GM23338 (cell line): ENCODE measurements around the gene SERPINB6. TPM values are rescaled to one million over a fixed set of nuclear protein-coding genes. Genes with fewer than 3 reads are reported as not detected.

ENCODE experiments used
- ATAC-seq: fragments of 200-7000 bp; cut with Tn5 transposase; 3 replicates; pipeline ENCODE4 v1.9.1; 2020
- DNase-seq: peaks from one replicate; pipeline ENCODE4 v3.0.0-alpha.2; 2015; ENCODE audit warnings: low spot score
- H2AFZ ChIP-seq: fragments of 200-600 bp; sonication (generic); 2 replicates; pipeline ENCODE4 v1.8.0; 2016; ENCODE audit warnings: antibody characterized with exemption, mild to moderate bottlenecking, moderate library complexity
- H3F3A ChIP-seq: fragments of 200-600 bp; sonication (generic); replicated peaks from 2 replicates; pipeline ENCODE4 v1.8.0; 2017; ENCODE audit warnings: antibody characterized with exemption, mixed run types, low read depth
- H3K27ac ChIP-seq: fragments of 200-600 bp; sonication (generic); 2 replicates; pipeline ENCODE4 v1.6.1; 2016; ENCODE audit warnings: low read depth
- H3K27me3 ChIP-seq: fragments of 200-600 bp; sonication (generic); 2 replicates; pipeline ENCODE4 v1.8.0; 2016; ENCODE audit warnings: mild to moderate bottlenecking, mixed run types, moderate library complexity; ENCODE audit not compliant: insufficient read depth
- H3K36me3 ChIP-seq: fragments of 200-600 bp; sonication (generic); 2 replicates; pipeline ENCODE4 v1.8.0; 2016; ENCODE audit warnings: mild to moderate bottlenecking; ENCODE audit not compliant: insufficient read depth
- H3K4me1 ChIP-seq: fragments of 200-600 bp; sonication (generic); 2 replicates; pipeline ENCODE4 v1.8.0; 2016; ENCODE audit warnings: mild to moderate bottlenecking, moderate library complexity; ENCODE audit not compliant: insufficient read depth
- H3K4me2 ChIP-seq: fragments of 200-600 bp; sonication (generic); 2 replicates; pipeline ENCODE4 v1.7.1; 2017; ENCODE audit warnings: mixed run types
- H3K4me3 ChIP-seq: fragments of 200-600 bp; sonication (generic); 2 replicates; pipeline ENCODE4 v1.6.1; 2016; ENCODE audit warnings: mixed run types
- H3K79me2 ChIP-seq: fragments of 200-600 bp; sonication (generic); replicated peaks from 2 replicates; pipeline ENCODE4 v1.8.0; 2017; ENCODE audit warnings: mild to moderate bottlenecking; ENCODE audit not compliant: insufficient read depth
- H3K9me2 ChIP-seq: fragments of 200-600 bp; sonication (generic); 2 replicates; pipeline ENCODE4 v1.8.0; 2017; ENCODE audit not compliant: insufficient read depth
- H4K20me1 ChIP-seq: fragments of 200-600 bp; sonication (generic); replicated peaks from 2 replicates; pipeline ENCODE4 v1.8.0; 2017; ENCODE audit warnings: mild to moderate bottlenecking; ENCODE audit not compliant: insufficient read depth
- H3K27ac Mint-ChIP-seq: 2 replicates; pipeline ENCODE4 v1.8.0; 2020; ENCODE audit warnings: inconsistent platforms, mild to moderate bottlenecking, moderate library complexity, mixed read lengths
- H3K27me3 Mint-ChIP-seq: 3 replicates; pipeline ENCODE4 v1.8.0; 2022; ENCODE audit warnings: low read depth, mild to moderate bottlenecking, moderate library complexity, mixed read lengths, inconsistent platforms; ENCODE audit not compliant: insufficient read depth, poor library complexity
- H3K36me3 Mint-ChIP-seq: 3 replicates; pipeline ENCODE4 v1.8.0; 2021; ENCODE audit warnings: low read depth, mild to moderate bottlenecking, inconsistent platforms, moderate library complexity, mixed read lengths
- H3K4me1 Mint-ChIP-seq: 3 replicates; pipeline ENCODE4 v1.8.0; 2020; ENCODE audit warnings: mild to moderate bottlenecking, inconsistent platforms, mixed read lengths
- H3K4me3 Mint-ChIP-seq: 3 replicates; pipeline ENCODE4 v1.8.0; 2021; ENCODE audit warnings: moderate library complexity, mild to moderate bottlenecking, inconsistent platforms, mixed read lengths
- H3K9me3 Mint-ChIP-seq: 3 replicates; pipeline ENCODE4 v1.8.0; 2020; ENCODE audit warnings: moderate library complexity, mild to moderate bottlenecking, inconsistent platforms, mixed read lengths
- CREB1 ChIP-seq: fragments of 250-450 bp; sonication (Bioruptor Pico); IDR thresholded peaks from 2 replicates; pipeline ENCODE4 v1.5.0; 2020; ENCODE audit warnings: low read depth, mild to moderate bottlenecking, moderate library complexity
- EZH2 ChIP-seq: fragments of 200-600 bp; sonication (generic); IDR thresholded peaks from one replicate; pipeline ENCODE4 v1.8.0; 2017; ENCODE audit warnings: antibody characterized with exemption, mild to moderate bottlenecking, low read depth; ENCODE audit not compliant: unreplicated experiment
- EZH2phosphoT487 ChIP-seq: fragments of 200-600 bp; sonication (generic); IDR thresholded peaks from one replicate; pipeline ENCODE4 v1.8.1; 2018; ENCODE audit warnings: antibody characterized with exemption; ENCODE audit not compliant: unreplicated experiment
- JUNB ChIP-seq: IDR thresholded peaks from one replicate; pipeline ENCODE4 v1.6.1; 2016; ENCODE audit warnings: antibody characterized with exemption; ENCODE audit not compliant: unreplicated experiment
- NANOG ChIP-seq: IDR thresholded peaks from 2 replicates; pipeline ENCODE4 v1.6.1; 2016; ENCODE audit warnings: antibody characterized with exemption, borderline replicate concordance
- POLR2AphosphoS5 ChIP-seq: IDR thresholded peaks from 2 replicates; pipeline ENCODE4 v1.6.1; 2016; ENCODE audit warnings: antibody characterized with exemption, low read depth
- STAT1 ChIP-seq: IDR thresholded peaks from one replicate; pipeline ENCODE4 v1.6.1; 2016; ENCODE audit warnings: antibody characterized with exemption; ENCODE audit not compliant: unreplicated experiment
- ZNF114 ChIP-seq: fragments of 250-450 bp; sonication (Bioruptor Pico); IDR thresholded peaks from 2 replicates; pipeline ENCODE4 v1.5.0; 2020; ENCODE audit warnings: mild to moderate bottlenecking, moderate library complexity
- ZNF331 ChIP-seq: fragments of 250-450 bp; sonication (Bioruptor Pico); IDR thresholded peaks from 2 replicates; pipeline ENCODE4 v1.5.0; 2020; ENCODE audit warnings: low read depth, mild to moderate bottlenecking, moderate library complexity
- ZNF462 ChIP-seq: fragments of 250-450 bp; sonication (Bioruptor Pico); IDR thresholded peaks from 2 replicates; pipeline ENCODE4 v1.5.0; 2020; ENCODE audit warnings: mild to moderate bottlenecking, moderate library complexity
- polyA plus RNA-seq: library from polyadenylated mRNA; unstranded; fragments of >200 nt; fragmentation: Nextera tagmentation; extraction: Ambion mirVana; gene quantifications from 2 replicates; pipeline ENCODE4 v1.2.1, GENCODE V29; 2016
- total RNA-seq: library from RNA; depleted of rRNA; stranded (reverse); fragments of >200 nt; shearing (Covaris generic); gene quantifications from 2 replicates; pipeline ENCODE4 v1.2.3, GENCODE V29; 2014
- TF ChIP-seq, protein P1 (sequence below): IDR thresholded peaks from 2 replicates; pipeline ENCODE4 v1.6.1; 2016; ENCODE audit warnings: antibody characterized with exemption
- TF ChIP-seq, protein P2 (sequence below): IDR thresholded peaks from one replicate; pipeline ENCODE4 v1.6.1; 2018; ENCODE audit warnings: antibody characterized with exemption; ENCODE audit not compliant: unreplicated experiment
- TF ChIP-seq, protein P3 (sequence below), 2 experiments: fragments of 200-600 bp in 1 of 2; sonication (generic) in 1 of 2; conservative IDR thresholded peaks; 2 replicates each; pipeline versions ENCODE4 v1.5.1 to v1.6.1; 2016 to 2017; ENCODE audit warnings: antibody characterized with exemption in 2 of 2, low read depth in 2 of 2, mild to moderate bottlenecking in 2 of 2, moderate library complexity in 1 of 2

The SERPINB6 gene
- total and polyA plus RNA-seq, 2 experiments from 2014 or later = 25.9 to 38.5 TPM

DNA sequence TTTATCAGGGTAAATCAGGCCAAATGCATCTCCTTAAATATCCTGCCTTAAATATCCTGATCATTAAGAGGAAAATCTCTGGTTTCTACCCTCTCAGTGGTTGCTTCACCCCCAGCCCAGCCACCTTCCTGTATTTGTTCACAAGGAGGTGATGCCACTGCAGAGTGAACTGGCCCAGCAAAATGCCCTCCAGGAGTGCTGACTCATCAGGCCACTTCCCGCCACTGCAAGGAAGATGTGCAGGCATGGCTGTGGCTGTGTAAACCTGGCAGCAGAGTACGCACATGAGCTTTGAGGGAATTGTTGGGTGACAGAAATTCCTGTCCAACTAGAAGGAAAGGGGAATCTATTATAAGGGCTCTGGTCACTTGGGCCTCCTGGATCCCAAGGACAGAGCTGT is 42.1 kb upstream of the SERPINB6 start:
- H3K36me3 ChIP-seq = peaks cover 54% of the 10 kb centered on the region
- no peak for DNase-seq

More for the DNA sequence above, 42.1 kb upstream of the SERPINB6 start:
- Mint-ChIP-seq H3K36me3 (peaks cover 97% of the 10 kb centered on the region), H3K27me3 (peaks cover 13% of the 10 kb centered on the region), H3K9me3 (peaks cover 38% of the 10 kb centered on the region), H3K27ac (no peak overlapping the region), H3K4me3 (no peak overlapping the region), H3K4me1 (peaks cover 19% of the 10 kb centered on the region)
- no peak for ATAC-seq
- H3K27ac ChIP-seq = 0 out of 2 replicates have a peak overlapping the region, but pooled peaks have one; percentile 52
- H3K79me2 ChIP-seq = no peaks in the 10 kb centered on the region
- H2AFZ ChIP-seq = no peak overlapping the region
- no peak overlapping the region for H3K4me3 ChIP-seq
- 0 out of 2 replicates have a peak, but pooled peaks cover 8% of the 10 kb centered on the region for H3F3A ChIP-seq
- TF ChIP-seq NANOG (no peak), EZH2phosphoT487 (no peak), ZNF114 (no peak), JUNB (no peak), POLR2AphosphoS5 (no peak), ZNF462 (CRISPR knock-in tag) (no peak), EZH2 (no peak), ZNF331 (CRISPR knock-in tag) (no peak), CREB1 (no peak), STAT1 (no peak)
- TF ChIP-seq, protein P1, sequence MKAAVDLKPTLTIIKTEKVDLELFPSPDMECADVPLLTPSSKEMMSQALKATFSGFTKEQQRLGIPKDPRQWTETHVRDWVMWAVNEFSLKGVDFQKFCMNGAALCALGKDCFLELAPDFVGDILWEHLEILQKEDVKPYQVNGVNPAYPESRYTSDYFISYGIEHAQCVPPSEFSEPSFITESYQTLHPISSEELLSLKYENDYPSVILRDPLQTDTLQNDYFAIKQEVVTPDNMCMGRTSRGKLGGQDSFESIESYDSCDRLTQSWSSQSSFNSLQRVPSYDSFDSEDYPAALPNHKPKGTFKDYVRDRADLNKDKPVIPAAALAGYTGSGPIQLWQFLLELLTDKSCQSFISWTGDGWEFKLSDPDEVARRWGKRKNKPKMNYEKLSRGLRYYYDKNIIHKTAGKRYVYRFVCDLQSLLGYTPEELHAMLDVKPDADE = no peak
- TF ChIP-seq, protein P2, sequence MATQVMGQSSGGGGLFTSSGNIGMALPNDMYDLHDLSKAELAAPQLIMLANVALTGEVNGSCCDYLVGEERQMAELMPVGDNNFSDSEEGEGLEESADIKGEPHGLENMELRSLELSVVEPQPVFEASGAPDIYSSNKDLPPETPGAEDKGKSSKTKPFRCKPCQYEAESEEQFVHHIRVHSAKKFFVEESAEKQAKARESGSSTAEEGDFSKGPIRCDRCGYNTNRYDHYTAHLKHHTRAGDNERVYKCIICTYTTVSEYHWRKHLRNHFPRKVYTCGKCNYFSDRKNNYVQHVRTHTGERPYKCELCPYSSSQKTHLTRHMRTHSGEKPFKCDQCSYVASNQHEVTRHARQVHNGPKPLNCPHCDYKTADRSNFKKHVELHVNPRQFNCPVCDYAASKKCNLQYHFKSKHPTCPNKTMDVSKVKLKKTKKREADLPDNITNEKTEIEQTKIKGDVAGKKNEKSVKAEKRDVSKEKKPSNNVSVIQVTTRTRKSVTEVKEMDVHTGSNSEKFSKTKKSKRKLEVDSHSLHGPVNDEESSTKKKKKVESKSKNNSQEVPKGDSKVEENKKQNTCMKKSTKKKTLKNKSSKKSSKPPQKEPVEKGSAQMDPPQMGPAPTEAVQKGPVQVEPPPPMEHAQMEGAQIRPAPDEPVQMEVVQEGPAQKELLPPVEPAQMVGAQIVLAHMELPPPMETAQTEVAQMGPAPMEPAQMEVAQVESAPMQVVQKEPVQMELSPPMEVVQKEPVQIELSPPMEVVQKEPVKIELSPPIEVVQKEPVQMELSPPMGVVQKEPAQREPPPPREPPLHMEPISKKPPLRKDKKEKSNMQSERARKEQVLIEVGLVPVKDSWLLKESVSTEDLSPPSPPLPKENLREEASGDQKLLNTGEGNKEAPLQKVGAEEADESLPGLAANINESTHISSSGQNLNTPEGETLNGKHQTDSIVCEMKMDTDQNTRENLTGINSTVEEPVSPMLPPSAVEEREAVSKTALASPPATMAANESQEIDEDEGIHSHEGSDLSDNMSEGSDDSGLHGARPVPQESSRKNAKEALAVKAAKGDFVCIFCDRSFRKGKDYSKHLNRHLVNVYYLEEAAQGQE = no peak
- TF ChIP-seq, protein P3, sequence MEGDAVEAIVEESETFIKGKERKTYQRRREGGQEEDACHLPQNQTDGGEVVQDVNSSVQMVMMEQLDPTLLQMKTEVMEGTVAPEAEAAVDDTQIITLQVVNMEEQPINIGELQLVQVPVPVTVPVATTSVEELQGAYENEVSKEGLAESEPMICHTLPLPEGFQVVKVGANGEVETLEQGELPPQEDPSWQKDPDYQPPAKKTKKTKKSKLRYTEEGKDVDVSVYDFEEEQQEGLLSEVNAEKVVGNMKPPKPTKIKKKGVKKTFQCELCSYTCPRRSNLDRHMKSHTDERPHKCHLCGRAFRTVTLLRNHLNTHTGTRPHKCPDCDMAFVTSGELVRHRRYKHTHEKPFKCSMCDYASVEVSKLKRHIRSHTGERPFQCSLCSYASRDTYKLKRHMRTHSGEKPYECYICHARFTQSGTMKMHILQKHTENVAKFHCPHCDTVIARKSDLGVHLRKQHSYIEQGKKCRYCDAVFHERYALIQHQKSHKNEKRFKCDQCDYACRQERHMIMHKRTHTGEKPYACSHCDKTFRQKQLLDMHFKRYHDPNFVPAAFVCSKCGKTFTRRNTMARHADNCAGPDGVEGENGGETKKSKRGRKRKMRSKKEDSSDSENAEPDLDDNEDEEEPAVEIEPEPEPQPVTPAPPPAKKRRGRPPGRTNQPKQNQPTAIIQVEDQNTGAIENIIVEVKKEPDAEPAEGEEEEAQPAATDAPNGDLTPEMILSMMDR (conservative IDR thresholded peaks at IDR 0.05; ENCODE audit: low read depth in 2 of 2) = no peak
- H3K4me2 ChIP-seq = no peak overlapping the region
- H3K9me2 ChIP-seq = no peaks in the 10 kb centered on the region
- no peaks in the 10 kb centered on the region for H3K27me3 ChIP-seq
- 0 out of 2 replicates have a peak, but pooled peaks cover 4% of the 10 kb centered on the region for H4K20me1 ChIP-seq
- H3K4me1 ChIP-seq = peaks cover 15% of the 10 kb centered on the region
